Middle frontal gyrus (tissue), 1 donor: ENCODE measurements around the gene YARS2.

Experiments
- DNase-seq: peaks from one replicate; pipeline ENCODE4 v3.0.0-alpha.2; 2015; ENCODE audit warnings: low spot score; ENCODE audit errors: extremely low spot score

Gene YARS2

DNA sequence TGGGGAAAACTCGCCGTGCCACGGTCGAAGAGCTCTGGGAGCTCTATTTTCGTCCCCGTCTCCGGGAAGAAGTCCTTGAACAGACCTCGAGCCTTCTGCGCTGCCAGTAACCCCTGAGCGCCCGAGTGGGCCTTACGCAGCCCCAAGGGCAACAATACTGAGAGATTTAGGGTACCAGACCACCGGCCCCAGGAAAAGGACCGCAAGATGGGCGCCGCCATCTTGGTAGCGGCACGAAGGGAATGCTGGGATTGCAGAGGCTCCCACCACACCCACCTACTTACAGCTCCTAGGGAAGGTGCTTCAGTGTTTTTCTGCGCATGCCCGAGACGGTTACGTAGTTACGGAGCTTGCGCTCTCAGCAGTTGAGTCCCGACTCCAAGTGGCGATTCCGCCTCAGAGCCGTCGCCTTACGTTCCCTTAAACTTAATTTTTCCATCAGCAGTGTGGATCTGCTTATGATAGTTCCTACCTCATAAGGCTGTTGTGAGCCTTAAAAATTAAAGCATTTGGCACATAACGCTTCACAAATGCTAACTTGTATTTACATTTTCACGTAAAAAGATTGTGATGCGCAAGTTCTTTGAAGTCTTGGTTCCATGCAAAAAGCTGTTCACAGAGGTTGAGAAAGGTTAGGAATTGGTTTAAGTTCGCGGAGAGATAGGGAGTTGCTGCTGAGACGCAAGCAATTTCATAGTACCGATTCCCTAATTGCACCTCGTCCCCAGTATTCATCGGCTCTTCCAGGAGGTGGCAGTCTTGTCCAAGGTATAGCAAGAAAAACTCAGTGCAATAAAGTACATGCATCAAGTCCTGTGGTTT lies at the start of gene YARS2:
Gene YARS2, minus strand, starts transcription at position 244 of the 822 bp plus-strand sequence. Its CDS starts 23 bp downstream, at position 221.
- peak; percentile 95 for DNase-seq

DNA sequence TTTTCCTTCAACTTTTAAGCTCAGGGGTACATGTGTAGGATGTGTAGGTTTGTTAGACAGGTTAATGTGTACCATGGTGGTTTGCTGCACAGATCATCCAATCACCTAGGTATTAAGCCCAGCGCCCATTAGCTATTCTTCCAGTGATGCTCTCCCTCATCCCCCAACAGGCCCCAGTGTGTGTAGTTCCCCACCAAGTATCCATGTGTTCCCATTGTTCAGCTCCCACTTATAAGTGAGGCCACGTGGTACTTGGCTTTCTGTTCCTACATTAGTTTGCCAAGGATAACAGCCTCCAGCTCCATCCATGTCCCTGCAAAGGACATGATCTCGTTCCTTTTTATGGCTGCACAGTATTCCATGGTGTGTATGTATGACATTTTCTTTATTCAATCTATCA lies 48.6 kb upstream of the YARS2 start:
- DNase-seq, result no peak

DNA sequence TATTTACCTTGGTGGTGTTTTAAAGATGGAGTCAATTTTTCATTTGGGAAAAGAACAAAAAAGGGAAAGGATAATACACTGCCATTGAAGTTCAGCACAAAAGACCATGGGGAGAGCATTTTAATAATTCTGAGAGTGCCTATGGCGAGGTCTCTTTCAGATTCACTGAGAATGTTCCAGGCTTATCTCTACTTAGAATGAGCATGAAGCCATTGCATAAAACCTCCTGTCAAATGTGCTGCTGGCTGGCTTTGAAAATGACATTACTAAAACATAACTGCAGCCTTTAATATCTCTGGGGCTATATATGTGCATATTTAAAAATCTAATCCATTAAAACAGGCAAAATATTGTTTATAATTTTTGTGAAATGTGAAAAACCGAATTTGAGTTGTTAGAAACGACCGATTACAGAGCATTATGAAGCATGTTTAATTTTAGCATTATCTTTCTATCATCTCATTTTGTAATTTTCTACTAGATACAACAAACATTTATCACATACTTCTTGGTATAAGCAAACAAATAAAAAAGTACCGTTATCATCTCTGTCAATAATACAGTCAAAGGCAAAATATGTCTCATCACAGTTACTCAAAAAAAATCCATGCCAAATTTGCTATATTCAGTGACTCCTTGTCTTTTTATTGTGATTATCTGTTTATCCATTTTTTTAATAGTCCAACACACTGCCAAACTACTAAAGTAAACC lies 45.7 kb upstream of the YARS2 start:
- no peak for DNase-seq

DNA sequence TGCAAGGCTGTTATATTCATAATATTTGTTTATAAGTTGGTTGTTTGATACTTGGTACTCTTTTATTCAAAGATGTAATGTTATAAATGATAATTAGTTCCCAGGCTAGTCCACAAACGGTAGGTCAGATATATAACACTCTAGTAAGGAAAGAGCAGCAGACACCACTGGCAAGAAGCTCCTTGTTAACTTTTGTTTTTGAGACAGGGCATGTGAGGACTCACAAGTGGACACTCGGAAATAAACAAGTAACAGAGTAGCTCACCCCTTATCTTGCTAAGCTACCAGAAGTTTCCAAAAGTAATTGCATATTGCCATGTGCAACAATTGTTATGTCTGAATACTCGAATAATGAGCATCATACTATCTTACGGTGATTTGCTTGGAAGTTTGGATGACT lies 38.6 kb upstream of the YARS2 start:
- no peak for DNase-seq

DNA sequence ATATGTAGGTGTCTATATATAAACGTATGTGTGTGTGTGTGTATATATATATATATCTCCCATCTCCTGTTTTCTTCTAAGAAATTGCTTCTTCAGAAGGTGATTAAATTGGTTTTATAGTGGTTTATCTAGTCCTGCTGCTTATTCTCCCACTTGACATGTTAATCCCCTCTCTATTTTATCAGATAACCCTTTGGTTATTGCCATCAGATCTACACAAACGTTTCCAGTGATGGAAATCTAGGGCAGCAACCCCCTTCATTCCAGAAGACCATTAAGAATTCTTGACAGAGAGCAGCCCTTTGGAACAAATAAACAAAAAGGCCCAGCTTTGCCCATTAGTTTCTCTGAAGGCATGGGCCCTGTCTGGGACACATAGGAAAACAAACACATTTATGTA lies 34.2 kb upstream of the YARS2 start:
- no peak for DNase-seq

DNA sequence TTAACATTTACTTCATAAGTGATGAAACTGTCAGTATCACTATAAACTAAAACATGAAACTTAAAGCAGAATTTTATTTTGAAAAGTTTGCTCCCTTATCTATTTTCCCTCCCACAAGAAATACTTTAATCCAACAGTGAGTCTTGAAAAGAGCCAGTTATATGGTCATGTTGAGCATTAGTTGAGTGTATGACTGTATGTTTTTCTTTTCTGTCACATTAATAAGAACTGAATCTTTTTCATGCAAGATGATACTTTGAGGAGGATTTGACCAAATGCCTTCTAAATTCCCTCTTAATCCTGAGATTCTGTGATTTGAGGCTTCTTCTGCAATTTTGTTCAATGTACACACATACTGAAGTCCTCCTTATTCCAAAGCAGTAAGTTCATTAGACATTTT lies 33.7 kb upstream of the YARS2 start:
- no peak for DNase-seq

DNA sequence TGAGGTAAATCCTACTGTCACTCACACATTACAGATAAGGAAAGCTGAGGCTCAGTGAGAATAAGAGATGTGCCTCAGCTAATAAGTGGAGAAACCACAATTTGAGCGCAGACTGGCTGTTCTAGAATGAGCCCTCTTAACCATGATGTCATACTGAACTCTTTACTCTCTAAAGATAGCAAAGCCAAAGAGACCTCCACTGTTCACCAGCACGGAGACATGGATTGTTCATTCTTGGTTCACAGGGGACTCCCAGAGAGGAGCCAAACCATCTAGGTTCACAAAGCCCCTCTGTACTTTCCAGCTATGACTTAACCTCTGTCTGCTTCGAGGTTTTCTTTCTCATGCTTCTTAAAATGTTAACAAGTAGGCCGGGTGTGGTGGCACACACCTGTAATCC lies 32.7 kb upstream of the YARS2 start:
- DNase-seq, result no peak

DNA sequence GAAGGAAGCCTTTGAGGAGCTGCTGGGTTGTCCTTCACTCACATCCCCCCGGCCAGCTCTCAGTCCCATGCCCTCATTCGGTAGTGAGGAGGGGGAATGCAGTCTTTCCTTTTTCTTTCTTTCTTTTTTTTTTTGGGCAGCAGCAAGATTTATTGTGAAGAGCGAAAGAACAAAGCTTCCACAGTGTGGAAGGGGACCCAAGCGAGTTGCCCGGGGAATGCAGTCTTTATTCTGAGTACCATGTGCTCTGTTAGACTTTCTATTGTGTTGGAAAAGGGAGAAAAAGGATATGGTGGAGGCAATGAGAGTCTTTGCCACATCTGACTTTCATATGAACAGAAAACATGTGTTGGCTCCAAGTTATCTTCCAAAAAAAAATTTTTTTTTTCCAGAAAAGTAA lies 29.9 kb upstream of the YARS2 start:
- no peak for DNase-seq

DNA sequence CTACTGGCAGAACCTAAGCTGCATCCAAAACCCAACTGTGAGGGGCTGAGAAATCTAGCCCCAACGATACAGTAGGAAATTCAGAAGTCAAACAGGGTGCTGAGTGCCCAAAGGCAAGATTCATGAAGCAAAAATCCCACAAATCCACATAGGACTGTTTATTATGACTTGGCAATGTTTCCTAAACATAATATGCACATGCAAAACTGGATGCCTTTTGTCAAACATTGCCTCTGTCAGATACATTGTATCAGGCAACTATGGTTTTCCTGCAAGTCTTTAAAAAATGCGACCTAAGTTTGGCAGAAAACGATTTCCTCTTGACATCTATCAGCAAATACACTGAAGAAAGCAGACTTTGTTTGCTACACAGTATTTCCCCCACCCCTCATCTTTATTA lies 27.3 kb upstream of the YARS2 start:
- DNase-seq, result no peak

DNA sequence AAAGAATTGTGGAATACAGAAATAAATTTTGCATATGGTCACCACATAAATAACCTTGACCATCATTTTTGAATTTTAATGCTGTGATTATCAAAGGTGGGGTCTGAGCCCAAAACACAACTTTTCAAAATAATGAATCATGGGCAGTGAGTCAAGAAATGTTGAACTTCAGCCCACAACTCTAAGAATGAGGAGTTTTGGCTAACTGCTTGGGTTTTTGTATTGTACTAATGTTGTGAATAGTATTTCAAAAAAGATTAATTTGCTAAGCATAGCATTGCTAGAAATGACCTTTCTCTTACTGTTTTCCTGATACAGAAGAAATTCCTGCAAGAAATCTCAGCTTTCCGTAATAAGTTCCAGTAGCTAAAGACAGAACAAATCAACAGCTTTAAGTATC lies 24.4 kb upstream of the YARS2 start:
- DNase-seq, result no peak

DNA sequence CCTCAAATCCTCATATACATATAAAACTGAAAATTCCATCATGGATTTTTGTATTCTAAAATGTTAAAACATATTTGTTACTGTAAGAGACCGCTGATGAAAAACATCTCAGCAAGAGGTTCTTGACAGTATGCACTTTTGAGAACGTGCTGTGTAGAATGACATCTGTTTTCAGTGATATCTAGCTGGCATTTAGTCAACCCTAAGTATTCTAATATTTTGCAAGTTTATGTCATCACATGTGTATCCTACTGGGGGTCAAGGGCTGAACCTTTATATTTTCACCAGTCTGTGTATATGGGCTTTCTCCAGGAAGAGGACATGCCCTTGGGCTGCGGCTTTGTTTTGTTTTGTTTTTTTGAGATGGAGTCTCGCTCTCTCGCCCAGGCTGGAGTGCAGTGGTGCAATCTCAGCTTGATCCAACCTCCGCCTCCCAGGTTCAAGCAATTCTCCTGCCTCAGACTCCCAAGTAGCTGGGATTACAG lies 22.0 kb upstream of the YARS2 start:
- DNase-seq, result no peak

DNA sequence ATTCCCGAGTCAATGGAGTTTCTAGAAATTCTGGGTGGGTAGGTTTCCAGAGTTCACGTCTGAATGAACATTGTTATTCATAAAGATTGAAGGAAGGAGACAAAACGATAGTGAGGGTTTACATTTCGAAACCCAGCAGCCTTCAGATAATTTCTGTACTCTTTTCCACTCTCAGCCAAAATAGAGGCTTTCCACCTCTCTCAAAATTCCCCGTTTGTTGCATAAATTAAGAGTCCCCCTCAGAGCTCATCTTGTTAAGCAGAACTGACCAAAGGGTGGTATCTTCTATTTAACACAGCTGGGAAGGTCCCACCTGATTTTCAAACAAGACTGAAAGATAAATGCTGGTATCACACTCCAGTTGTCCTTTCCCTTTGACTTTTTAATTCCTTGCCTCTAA lies 21.5 kb upstream of the YARS2 start:
- DNase-seq, result no peak

DNA sequence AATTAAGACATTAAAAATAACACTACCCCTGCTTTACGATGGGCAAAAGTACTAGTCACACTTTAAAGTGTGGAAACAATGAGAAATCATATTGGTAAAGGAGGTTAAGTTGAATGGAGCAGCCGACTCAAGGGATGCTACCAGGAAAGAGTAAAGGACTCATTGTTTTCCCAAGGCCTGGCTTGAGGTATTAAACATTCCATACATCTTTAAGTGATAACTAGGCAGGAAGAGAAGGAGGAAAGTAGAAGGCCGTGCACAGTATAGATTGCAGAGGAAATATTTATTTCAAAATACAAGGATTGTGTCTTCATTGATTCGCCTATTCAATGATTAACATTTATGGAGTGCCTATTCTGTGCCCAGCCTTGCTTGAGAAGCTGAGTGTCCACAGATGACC lies 20.6 kb upstream of the YARS2 start:
- DNase-seq, result no peak

DNA sequence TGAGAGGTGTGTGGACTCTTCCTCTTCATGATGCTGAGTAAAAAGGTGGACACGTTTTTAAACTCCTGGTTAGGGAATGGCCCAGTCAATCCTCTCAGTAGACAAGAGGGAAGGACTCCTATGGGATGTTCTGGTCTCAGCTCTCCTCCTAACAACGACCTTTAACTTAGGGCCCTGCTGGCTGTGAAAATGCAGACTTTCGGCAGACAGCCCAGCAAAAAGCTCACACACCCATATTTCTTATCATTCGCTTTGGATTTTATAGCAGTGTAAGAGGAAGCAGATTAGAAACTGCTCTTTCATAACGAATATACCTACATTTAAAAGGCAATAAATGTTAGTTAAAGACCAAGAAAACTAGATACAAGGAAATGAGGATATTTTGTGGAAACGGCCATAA lies 18.0 kb upstream of the YARS2 start:
- DNase-seq, result no peak

DNA sequence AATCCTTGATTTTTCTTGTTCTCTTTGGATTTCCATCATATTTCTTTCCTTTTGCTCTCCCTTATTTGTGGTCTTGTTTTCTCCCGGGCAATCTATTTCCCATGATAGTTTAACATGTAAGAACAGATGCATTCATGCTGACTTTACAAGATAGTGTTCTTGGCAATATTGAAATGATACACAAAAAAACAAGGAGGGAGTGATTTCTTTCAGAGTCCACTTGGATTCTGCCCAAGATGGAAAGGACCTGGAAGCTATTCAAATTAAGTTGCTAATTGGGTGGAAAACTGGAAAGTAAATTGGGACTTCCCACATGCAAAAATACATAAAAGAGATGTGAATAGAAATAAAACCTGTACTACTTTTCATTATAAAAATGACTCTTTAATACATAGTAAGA lies 14.4 kb upstream of the YARS2 start:
- no peak for DNase-seq

DNA sequence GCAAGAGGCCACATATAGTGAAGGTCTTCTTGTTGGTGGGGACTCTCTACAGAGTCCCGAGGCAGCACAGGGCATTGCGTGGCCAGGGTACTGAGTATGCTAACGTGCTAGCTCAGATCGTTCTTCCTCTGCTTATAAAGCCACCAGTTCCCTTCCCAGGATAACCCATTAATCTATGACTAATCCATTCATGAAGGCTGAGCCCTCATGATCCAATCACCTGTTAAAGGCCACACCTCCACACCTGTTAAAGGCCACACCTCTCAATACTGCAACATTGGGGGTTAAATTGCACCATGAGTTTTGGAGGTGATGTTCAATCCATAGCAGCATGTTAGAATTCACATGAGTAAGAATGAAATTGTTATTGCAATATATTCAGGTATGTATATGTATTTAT lies 12.8 kb upstream of the YARS2 start:
- DNase-seq, result no peak

DNA sequence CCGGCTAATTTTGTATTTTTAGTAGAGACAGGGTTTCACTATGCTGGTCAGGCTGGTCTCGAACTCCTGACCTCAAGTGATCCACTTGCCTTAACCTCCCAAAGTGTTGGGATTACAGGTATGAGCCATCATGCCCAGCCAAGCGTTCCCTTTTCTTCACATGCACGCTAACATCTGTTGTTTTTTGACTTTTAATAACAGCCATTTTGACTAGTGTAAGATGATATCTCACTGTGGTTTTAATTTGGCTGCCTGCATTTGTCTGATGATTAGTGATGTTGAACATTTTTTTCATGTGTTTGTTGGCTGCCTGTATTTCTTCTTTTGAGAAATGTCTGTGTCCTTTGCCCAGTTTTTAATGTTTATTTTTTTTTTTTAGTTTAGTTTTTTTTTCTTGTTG lies 10.2 kb upstream of the YARS2 start:
- DNase-seq, result no peak

DNA sequence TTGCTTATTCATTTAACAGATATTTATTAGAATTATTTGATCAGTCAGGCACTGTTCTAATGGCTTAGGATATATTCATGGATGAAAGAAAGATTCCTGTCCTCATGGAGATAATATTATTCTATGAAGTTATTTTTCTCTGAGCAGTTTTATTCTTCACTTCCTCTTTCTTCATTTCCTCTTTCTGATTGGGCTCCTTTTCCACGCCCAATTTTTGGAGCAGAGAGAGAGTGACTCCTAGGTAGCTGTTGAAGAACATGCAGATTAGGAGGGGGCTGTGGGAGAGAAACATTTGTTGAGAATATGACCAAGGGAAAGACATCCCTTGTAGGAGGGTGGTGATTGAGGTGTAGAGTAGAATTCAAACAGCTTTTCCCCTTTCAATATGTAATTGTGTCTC lies 6.0 kb upstream of the YARS2 start:
- no peak for DNase-seq

DNA sequence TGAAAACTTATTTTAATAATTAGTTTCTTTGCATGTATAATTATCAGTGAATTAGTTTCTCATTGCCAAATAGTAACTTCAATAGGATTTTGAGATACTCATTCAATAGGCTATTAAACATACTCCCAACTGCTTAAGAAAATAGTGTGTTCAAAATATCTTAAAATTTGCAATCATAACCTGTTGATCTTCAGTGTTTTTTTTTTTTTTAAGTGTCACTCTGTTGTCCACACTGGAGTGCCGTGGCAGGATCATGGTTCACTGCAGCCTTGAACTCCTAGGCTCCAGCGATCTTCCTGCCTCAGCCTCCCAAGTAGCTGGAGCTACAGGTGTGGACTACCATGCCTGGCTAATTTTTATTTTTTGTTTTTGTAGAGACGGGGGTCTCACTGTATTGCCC lies 1.5 kb upstream of the YARS2 start:
- DNase-seq, result no peak

DNA sequence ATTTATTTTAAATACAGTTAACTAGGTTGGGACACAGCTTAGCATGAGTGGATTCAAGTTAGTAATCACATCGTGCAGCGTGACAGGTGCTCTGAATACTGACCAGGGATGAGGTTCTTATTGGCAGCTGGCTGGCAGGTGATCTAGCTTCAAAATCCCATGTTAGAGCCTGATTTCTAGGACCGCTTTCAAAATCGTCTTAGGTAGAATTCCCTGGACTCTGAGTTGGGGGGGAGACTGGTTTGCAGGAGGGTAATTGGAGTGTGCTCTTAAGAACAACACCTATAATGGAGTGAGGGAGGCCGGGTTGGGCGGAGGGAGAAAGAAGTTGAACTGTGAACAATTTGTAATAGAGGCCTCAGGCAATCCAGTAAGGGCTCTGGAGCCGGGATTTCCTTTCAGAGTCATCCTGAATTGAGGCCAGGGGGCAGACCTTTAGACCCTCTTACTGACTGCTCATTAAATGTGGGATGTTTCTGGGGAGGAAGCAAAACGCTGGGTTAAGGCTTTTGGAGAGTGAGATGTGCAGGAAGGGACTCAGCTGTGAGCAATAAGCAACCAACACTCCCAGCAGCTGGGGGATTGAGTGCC lies 874 bp upstream of the YARS2 start:
- DNase-seq, result no peak

DNA sequence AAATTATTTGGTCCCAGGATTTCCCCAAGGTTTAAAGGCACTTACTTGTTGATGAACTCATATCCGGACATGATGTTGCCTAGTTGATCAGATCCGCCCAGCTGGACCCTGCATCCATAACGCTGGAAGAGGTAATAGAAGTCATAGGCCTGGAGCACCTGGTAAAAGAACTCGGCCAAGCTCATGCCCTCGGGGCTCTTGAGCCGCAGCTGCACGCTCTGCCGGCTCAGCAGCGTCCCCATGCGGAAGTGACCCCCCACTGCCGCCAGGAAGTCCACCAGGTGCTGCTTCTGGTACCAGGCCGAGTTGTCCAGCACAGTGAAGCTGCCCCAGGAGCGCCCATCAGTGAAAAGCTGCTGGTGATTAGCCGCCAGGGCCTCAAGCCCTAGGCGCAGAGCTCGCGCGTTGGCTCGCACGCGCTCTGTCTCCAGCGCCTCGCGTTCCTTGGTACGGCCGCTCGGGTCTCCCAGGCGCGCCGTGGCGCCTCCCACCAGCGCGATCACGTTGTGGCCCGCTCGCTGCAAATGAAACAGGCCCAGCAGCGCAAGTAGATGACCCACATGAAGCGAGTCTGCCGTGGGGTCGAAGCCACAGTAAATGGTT lies 545 bp downstream of the YARS2 start:
- no peak for DNase-seq

DNA sequence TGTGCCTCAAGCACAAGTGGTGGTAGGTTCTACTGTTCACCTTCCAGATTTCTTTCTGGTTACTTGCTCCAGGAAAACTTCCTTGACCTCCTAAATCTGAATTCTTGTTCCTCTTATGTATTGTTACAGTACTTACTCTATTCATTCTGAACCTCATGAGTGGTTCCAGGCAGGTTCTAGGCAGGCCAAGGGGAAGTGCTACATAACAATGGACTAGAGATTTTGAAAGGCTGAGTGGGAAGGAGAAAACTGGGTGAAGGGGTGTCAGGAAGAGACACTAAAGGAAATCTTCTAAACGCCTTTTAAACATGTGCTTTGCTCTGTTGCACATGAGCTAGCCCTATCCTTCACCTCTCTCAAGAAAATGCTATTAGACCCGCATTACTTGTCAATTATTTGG lies 1.6 kb downstream of the YARS2 start:
- no peak for DNase-seq
